Stimulated activated naive CD4-positive, alpha-beta T cell (primary cell): ENCODE measurements around the gene HEATR3.

Experiments
- DNase-seq, 6 experiments: peaks; one replicate each; lab custom pipeline; 2025; lab: John Stamatoyannopoulos, UW

HEATR3 gene

DNA sequence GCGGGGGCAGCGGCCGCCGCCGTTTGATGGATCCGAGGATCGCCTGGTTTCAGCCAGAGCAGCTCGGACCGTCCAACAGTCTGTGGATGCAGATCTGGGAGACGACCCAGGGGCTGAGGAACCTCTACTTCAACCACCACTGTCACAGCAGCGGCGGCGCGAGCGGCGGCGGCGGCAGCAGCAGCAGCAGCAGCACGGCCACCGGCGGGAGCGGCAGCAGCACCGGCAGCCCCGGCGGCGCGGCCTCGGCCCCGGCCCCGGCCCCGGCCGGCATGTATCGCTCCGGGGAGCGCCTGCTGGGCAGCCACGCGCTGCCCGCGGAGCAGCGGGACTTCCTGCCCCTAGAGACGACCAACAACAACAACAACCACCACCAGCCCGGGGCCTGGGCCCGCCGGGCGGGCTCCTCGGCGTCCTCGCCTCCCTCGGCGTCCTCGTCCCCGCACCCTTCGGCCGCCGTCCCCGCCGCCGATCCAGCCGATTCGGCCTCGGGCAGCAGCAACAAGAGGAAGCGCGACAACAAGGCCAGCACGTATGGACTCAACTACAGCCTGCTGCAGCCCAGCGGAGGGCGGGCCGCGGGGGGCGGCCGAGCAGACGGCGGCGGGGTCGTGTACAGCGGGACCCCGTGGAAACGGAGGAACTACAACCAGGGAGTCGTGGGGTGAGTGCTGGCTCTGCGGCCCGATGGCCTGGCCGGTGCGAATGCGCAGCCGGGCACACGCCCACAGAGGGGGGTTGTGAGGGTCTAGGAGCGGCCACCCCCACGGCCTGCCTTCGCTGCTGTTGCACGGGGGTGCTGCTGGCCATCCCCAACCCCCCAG is 88.0 kb downstream of the HEATR3 start:
- peak in 5 of 6 experiments; percentile 31 to 76 (median 52) for DNase-seq

GRCh38 chr16:50154420-50154950 is 88.7 kb downstream of the HEATR3 start:
- DNase-seq: peak in 1 of 6 experiments; percentile 21

- DNase-seq: no peak
These were observed 90.2 kb downstream of the HEATR3 start for GRCh38 chr16:50155925-50156324.
